NCI-H226 (cell line): ENCODE results near the gene PDZD4.

ENCODE experiments used
- DNase-seq: peaks from one replicate; pipeline ENCODE4 v3.0.0-alpha.2; 2015

PDZD4 gene

DNA sequence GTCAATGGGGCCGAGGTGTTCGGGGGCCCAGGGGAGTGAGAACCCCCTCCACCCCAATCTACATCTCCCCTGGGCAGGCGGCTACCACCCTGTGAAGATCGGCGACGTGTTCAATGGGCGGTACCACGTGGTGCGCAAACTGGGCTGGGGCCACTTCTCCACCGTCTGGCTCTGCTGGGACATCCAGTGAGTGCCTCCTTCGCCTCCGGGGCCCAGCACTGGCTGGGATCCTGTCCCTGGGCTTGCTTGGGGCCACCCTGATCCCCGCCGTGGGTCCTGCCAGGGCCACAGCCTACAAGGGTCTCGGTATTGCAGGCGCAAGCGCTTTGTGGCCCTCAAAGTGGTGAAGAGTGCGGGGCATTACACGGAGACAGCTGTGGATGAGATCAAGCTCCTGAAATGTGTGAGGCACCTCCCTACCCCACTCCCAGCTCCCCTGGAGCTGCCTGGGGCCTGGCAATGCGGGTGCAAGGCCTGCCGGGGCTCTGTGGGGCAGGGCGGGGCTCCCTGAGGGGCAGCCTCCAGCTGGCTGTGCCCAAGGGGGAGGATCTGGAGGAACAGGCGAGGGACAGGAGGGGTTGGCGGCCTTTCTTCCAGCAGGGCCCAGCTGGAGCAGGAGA, 48.8 kb downstream of the PDZD4 start:
- DNase-seq: no peak

DNA sequence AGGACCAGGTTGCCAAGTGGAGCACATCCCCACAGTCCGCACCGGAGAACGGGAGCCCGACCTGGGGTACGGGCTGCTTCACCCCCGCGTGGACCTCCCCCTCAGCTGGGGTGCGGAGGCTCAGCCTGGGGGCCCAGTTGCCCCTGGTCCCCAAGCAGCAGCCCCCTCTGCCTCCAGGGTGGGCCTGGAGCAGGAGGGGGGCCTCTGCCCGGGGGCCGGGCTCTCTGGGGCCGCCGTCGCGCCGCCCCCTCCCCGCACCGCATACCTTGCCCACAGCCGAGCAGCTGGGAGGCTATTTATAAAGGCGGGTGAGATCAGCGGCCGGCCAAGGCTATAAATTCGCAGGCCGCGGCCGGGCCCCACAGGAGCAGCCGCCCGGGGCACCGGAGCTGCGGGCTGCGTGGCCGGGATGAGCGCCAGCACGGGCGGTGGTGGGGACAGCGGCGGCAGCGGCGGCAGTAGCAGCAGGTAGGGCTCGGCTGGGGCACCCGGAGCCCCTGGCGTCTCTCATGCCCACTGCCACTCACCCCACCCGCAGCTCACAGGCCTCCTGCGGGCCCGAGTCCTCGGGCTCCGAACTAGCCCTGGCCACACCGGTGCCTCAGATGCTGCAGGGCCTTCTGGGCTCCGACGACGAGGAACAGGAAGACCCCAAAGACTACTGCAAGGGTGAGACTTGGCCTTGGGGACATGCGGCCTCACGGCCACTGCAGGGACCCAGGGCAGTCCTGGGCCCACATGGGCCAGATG, 49.5 kb downstream of the PDZD4 start, which contains the start of gene SRPK3:
TSS of gene SRPK3 (plus strand) at position 364 of the 750 bp plus-strand sequence. CDS start at position 410, 46 bp downstream.
- DNase-seq: no peak

DNA sequence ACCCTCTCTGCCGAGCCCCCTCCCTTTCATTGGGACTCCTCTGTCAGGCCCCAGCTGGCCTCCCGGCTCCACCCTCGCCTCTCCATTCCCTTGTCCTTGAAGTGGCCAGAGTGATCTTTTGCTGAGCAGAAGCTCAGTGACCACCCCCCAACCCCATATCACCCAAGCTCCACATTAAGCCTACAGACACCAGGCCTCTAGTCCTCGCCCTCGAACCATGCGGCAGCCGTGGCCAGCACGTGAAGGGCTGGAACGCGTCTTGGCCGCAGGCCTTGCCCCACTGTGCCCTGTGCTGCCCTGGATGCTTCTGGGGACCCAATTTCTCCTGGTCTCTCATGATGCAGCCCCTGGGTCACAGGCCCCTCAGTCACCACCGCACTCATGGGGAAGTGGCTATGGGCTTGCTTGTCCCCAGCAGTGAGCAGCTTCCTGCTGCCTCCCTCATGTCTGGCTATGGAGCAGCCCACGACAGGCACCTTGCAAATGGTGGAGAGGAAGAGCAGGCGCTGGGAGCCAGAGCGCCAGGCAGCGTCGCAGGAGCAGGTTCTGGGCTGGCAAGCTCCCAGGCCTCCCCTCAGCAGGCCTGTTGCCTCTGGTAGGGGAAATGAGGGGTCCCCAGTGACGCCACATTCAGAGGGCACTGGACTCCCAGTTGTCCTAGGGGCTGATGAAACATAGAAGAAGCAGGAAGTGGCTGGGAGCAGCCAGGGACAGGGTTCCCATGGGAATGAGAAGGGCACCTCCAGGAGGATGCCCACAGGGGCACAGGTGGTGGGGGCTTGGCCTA, 50.3 kb downstream of the PDZD4 start:
- no peak for DNase-seq

GRCh38 chrX:153778684-153779101, 51.7 kb downstream of the PDZD4 start:
- DNase-seq: no peak

DNA sequence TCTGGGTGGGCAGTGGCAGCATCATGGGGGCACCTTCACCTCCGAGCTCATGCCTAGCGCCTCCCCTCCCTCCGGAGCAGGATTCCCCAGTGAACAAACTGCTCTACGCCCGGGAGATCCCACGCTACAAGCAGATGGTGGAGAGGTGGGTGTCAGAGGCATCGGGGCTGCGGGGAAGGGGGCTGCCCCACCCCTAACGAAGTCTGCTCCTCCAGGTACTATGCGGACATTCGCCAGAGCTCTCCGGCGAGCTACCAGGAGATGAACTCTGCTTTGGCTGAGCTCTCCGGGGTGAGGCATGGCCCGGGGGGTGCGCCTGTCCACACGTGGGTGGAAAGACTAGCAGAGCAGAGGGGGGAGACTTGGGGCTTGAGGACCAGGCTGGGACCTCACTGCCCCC, 52.2 kb downstream of the PDZD4 start:
- no peak for DNase-seq

- DNase-seq: no peak
Measured at GRCh38 chrX:153777261-153778090, 52.9 kb downstream of the PDZD4 start.

- no peak for DNase-seq
Measured at GRCh38 chrX:153776611-153777045, 53.7 kb downstream of the PDZD4 start.

DNA sequence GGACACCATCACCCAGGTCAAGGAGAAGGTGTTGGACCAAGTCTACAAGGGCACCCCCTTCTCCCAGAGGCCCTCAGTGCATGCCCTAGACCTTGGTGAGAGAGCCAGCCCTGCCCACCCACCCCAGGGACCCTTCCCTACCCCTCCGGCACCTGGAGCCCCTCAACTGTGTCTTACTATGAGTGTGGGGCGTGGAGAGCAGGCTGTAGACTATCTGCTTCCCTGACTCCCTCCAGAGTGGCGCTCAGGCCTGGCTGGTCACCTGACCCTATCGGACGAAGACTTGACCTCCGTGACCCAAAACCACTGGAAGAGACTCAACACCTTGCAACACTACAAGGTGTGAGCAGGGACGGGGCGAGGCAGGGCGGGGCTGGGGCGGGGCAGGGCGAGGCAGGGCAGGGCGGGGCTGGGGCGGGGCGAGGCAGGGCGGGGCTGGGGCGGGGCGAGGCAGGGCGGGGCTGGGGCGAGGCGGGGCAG, 54.2 kb downstream of the PDZD4 start:
- DNase-seq: no peak

DNA sequence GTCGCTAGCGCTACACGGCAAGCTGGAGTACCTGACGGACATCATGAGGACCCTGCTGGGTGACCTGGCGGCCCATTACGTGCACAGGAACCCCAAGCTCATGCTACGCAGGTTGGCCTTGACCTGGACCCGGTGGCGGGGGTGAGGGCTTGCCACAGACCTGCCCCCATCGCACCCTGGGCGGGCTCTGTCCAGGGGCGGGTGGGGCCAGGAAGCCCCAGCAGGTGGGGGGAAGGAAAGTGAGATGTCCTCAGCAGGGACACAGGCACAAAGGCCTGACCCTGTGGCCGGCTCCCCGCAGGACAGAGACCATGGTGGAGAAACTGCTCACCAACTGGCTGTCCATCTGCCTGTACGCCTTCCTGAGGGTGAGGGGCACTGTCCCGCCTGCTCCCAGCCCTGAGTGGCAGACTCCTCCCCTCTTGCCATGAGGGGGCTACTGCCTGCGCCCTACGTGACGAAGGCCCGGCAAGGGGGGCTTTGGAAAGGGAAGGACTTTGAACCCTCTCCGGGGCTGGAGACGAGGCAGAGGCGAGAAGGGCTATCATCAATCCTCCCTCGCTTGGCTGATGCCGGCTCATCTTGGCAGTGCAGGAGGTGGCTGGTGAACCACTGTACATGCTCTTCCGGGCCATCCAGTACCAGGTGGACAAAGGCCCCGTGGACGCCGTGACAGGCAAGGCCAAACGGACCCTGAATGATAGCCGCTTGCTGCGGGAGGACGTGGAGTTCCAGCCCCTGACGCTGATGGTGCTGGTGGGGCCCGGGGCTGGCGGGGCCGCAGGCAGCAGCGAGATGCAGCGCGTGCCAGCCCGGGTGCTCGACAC, 54.8 kb downstream of the PDZD4 start:
- no peak for DNase-seq

DNA sequence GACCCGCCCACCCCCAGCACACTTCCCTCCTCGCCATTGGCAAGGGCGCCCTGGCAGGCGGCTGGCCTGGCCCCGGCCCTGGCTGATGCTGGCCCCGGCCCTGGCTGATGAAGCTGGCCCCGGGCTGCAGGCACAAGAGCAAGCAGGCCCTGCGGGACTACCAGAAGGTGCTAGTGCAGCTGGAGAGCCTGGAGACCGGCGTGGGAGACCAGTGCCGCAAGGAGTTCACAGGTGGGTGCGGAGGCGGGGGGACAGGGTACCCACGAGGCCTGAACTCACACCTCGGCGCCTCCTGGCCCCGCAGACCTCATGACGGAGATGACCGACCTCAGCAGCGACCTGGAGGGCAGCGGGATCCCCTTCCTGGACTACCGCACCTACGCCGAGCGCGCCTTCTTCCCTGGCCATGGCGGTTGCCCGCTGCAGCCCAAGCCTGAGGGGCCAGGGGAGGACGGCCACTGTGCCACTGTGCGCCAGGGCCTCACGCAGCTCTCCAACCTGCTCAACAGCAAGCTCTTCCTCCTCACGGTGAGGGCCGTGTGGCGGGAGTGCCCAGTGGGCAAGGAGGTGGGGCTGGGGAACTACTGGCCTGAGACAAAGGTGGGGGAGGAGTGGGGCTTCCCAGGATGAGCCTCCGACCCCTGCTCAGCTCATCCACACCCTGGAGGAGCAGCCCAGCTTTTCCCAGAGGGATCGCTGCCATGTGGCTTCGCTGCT, 55.6 kb downstream of the PDZD4 start:
- no peak for DNase-seq

DNA sequence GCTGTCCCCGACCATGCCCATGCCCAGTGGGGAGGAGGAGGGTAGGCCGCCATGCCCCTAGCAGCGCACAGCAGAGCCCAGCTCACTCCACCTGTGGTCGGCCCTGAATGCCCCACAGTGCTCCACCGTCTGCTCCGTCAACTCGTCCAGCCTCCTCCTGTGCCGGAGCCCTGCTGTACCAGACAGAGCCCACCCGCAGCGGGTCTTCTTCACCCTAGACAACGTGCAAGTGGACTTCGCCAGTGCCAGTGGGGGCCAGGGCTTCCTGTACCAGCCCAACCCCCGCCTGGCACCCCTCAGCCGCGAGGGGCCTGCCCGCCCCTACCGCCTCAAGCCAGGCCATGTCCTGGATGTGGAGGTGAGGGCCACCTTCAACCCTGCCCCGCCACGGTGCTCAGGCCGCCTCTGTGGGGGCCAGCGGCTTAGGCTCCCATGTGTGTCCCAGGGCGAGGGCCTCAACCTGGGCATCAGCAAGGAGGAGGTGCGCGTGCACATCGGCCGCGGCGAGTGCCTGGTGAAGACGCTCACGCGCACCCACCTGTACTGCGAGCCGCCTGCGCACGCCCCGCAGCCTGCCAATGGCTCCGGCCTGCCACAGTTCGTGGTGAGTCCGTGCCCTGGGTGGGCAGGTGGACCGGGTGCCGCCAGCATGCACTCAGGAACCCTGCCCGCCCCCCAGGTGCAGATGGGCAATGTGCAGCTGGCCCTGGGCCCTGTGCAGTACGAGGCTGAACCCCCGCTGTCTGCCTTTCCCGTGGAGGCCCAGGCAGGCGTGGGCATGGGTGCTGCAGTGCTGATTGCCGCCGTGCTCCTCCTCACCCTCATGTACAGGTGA, 56.4 kb downstream of the PDZD4 start:
- no peak for DNase-seq

DNA sequence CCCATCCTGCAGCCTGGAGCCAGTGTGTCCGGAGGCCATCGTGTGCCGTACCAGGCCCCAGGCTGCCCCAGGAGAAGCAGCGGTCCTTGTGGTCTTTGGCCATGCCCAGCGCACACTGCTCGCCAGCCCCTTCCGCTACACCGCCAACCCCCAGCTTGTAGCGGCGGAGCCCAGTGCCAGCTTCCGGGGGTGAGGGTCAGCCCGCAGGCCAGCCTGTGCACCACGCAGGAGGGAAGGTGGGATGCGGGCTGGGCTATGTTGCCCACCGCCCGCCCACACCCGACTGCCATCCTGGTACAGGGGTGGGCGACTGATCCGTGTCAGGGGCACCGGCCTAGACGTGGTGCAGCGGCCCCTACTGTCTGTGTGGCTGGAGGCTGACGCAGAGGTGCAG, 57.1 kb downstream of the PDZD4 start:
- DNase-seq: no peak

DNA sequence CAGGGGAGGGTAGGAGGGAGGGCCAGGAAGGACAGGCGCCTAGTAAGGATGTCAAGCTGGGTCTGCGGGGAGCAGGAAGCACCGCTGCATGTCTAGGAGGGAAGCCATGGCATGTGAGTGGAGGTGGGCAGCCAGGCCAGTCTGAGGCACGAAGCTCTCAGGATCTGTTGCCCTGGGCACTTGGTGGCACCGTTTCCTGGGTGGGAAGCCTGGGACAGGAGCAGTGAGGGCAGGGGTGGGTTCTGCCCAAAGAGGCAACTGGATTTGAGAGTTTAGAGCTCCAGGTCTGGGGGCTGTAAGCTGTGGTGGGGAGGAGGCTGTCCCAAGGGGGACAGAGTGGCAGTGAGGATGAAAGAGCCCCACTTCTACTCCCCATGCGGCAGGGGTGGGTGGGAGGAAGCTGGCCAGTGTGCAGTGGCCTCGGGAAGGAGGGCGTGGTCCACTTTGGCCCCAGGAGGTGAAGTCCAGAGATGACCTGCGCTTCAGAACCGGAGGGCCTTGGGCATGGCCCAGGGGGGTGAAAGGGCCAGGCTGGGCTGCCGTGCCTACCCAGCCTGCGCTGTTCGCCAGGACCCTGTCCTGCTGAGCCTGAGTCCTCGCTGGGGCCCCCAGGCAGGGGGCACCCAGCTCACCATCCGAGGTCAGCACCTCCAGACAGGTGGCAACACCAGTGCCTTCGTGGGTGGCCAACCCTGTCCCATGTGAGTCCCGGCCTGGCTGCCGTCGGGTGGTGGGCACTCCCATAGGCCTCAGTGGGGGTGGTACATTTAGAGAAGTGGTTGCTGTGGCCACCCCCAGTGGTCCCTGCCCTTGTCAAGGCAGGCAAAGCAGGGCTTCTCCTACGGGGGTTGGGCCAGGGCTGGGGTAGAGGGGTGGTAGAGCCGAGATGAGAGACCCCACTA, 57.8 kb downstream of the PDZD4 start:
- no peak for DNase-seq

- no peak for DNase-seq
Measured at GRCh38 chrX:153771415-153772315, 58.7 kb downstream of the PDZD4 start.

- no peak for DNase-seq
Measured at GRCh38 chrX:153770601-153771414, 59.5 kb downstream of the PDZD4 start.

GRCh38 chrX:153769865-153770600, 60.3 kb downstream of the PDZD4 start:
- DNase-seq: no peak
